ENCODE data around the gene TBC1D25.

- TF ChIP-seq RAD21 (IDR thresholded peaks at IDR 0.05; ENCODE audit: low read length) (no peak), CTCF (conservative IDR thresholded peaks at IDR 0.05; ENCODE audit: low read depth, low read length) (no peak), CEBPB (IDR thresholded peaks at IDR 0.05; ENCODE audit: low read depth, low read length) (no peak), MAZ (IDR thresholded peaks at IDR 0.05; ENCODE audit: borderline replicate concordance, low read depth, low read length) (no peak), POLR2A (IDR thresholded peaks at IDR 0.05; ENCODE audit: low read depth, low read length) (no peak), MXI1 (IDR thresholded peaks at IDR 0.05; ENCODE audit: borderline replicate concordance, low read depth, low read length) (no peak), SMC3 (IDR thresholded peaks at IDR 0.05; ENCODE audit: low read depth, low read length) (no peak), USF2 (IDR thresholded peaks at IDR 0.05; ENCODE audit: low read depth, low read length) (no peak), CHD1 (IDR thresholded peaks at IDR 0.05; ENCODE audit: low read depth, low read length) (no peak), MAFK (IDR thresholded peaks at IDR 0.05; ENCODE audit: low read depth, low read length) (no peak)
Observed at GRCh38 chrX:48584698-48585097, 45.2 kb downstream of the TBC1D25 start.

Measured in IMR-90 (cell line).